Measurements from ENCODE around the gene TPCN1. TPM values are rescaled to one million over a fixed set of nuclear protein-coding genes. Genes with fewer than 3 reads are reported as not detected.

TPCN1 gene
- total RNA-seq, 1 donor from 2014 or later = 27.9 TPM

- no peak overlapping the region for H3K4me3 ChIP-seq (ENCODE audit: insufficient read depth, low read depth, low read length)
- H3K27ac ChIP-seq (ENCODE audit: low read depth, low read length) = no peak overlapping the region
- TF ChIP-seq CTCF (IDR thresholded peaks at IDR 0.05; ENCODE audit: insufficient read depth, low read depth, low read length) = no peak
- no peak for TF ChIP-seq EZH2 (IDR thresholded peaks at IDR 0.05; ENCODE audit: insufficient read depth, low read length)
- H3K36me3 Mint-ChIP-seq (ENCODE audit: low read depth, unreplicated experiment) = peaks cover 23% of the 10 kb centered on the region
- peak overlapping the region; percentile 78 for H3K27ac Mint-ChIP-seq (ENCODE audit: unreplicated experiment)
- H3K27me3 Mint-ChIP-seq (ENCODE audit: low read depth, unreplicated experiment) = no peaks in the 10 kb centered on the region
- no peak overlapping the region for H3K4me3 Mint-ChIP-seq (ENCODE audit: unreplicated experiment)
- H3K79me2 ChIP-seq (ENCODE audit: insufficient read depth, low read length) = peaks cover 3% of the 10 kb centered on the region
- peaks cover 22% of the 10 kb centered on the region for H3K4me1 Mint-ChIP-seq (ENCODE audit: low read depth, unreplicated experiment)
- FAIRE-seq (no peak), DNase-seq (ENCODE audit: low read depth) (no peak)
- peaks cover 35% of the 10 kb centered on the region for H3K4me1 ChIP-seq (ENCODE audit: insufficient read depth, low read length)
- no peaks in the 10 kb centered on the region for H3K36me3 ChIP-seq (ENCODE audit: insufficient read depth, low read length)
- H3K9ac ChIP-seq (ENCODE audit: low read length) = no peak overlapping the region
- H3K9me3 Mint-ChIP-seq (ENCODE audit: unreplicated experiment) = no peaks in the 10 kb centered on the region
- no peak overlapping the region for H3K4me2 ChIP-seq (ENCODE audit: low read length)
- H2AFZ ChIP-seq (ENCODE audit: low read depth, low read length) = no peak overlapping the region
- H3K9me3 ChIP-seq (ENCODE audit: insufficient read depth, low read depth, low read length) = no peaks in the 10 kb centered on the region
- no peaks in the 10 kb centered on the region for H3K27me3 ChIP-seq (ENCODE audit: insufficient read depth, low read length)
- H4K20me1 ChIP-seq (ENCODE audit: insufficient read depth, low read length) = no peaks in the 10 kb centered on the region
These were observed 7.2 kb downstream of the TPCN1 start for GRCh38 chr12:113228394-113229028.

DNA sequence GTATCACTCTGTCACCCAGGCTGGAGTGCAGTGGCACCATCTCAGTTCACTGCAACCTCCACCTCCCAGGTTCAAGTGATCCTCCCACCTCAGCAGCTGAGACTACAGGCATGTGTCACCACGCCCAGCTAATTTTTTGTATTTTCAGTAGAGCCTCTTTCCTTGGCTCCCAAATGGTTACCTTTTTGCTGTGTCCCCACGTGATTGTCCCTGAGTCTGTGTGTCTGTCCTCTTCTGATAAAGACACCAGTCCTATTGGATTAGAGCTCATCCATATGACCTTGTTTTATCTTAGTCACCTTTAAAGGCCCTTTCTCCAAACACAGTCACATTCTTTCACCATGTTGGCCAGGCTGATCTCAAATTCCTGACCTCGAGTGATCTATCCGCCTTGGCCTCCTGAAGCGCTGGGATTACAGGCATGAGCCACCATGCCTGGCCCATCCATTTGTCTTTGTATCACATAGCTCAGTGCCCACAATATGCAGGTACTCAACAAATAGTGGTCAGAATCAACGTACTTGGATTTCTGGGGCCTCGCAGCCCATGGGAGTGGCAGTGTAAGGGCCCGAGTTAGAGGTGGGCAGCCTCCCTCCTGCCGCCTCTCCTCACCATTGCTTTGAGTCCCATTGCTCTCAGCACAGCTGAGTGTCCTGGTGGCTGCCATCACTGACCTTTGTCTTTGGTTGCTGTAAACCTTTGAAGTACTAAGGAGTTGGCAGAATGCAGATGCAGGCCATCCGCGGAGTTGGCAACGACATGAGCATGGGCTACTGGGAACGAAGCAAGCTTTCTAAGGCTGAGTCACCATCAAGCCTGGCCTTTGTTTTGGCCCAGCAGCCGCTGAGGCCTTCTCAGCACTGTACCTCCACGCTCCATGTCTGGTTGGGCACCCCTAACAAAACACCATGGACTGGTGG, 9.3 kb downstream of the TPCN1 start:
- Histone ChIP-seq H3K4me3 (ENCODE audit: insufficient read depth, low read depth, low read length) (no peak overlapping the region), H3K36me3 (ENCODE audit: insufficient read depth, low read length) (no peaks in the 10 kb centered on the region), H2AFZ (ENCODE audit: low read depth, low read length) (no peak overlapping the region), H3K4me2 (ENCODE audit: low read length) (no peak overlapping the region), H3K9ac (ENCODE audit: low read length) (peak overlapping the region; percentile 66), H3K9me3 (ENCODE audit: insufficient read depth, low read depth, low read length) (no peaks in the 10 kb centered on the region), H3K79me2 (ENCODE audit: insufficient read depth, low read length) (no peaks in the 10 kb centered on the region), H4K20me1 (ENCODE audit: insufficient read depth, low read length) (no peaks in the 10 kb centered on the region), H3K27me3 (ENCODE audit: insufficient read depth, low read length) (no peaks in the 10 kb centered on the region), H3K27ac (ENCODE audit: low read depth, low read length) (peak overlapping the region; percentile 72), H3K4me1 (ENCODE audit: insufficient read depth, low read length) (peaks cover 33% of the 10 kb centered on the region)
- FAIRE-seq (no peak), DNase-seq (ENCODE audit: low read depth) (peak; percentile 65)
- H3K36me3 Mint-ChIP-seq (ENCODE audit: low read depth, unreplicated experiment) = peaks cover 30% of the 10 kb centered on the region
- H3K9me3 Mint-ChIP-seq (ENCODE audit: unreplicated experiment) = no peaks in the 10 kb centered on the region
- TF ChIP-seq CTCF (IDR thresholded peaks at IDR 0.05; ENCODE audit: insufficient read depth, low read depth, low read length) = no peak
- no peak for TF ChIP-seq EZH2 (IDR thresholded peaks at IDR 0.05; ENCODE audit: insufficient read depth, low read length)
- peaks cover 25% of the 10 kb centered on the region for H3K4me1 Mint-ChIP-seq (ENCODE audit: low read depth, unreplicated experiment)
- peak overlapping the region; percentile 82 for H3K27ac Mint-ChIP-seq (ENCODE audit: unreplicated experiment)
- no peaks in the 10 kb centered on the region for H3K27me3 Mint-ChIP-seq (ENCODE audit: low read depth, unreplicated experiment)
- no peak overlapping the region for H3K4me3 Mint-ChIP-seq (ENCODE audit: unreplicated experiment)
